Liver (tissue), 9 donors: ENCODE measurements around the gene SCUBE1. TPM values are rescaled to one million over a fixed set of nuclear protein-coding genes. Genes with fewer than 3 reads are reported as not detected.

ENCODE experiments used
- DNase-seq: peaks from one replicate; pipeline ENCODE4 v3.0.0-alpha.2; 2017; ENCODE audit warnings: low spot score
- H3K27ac ChIP-seq, 2 donors: one replicate each; pipeline ENCODE4 v1.7.0; 2013; ENCODE audit warnings: inconsistent platforms in 2 of 2, low read length in 2 of 2, control low read depth in 1 of 2, low read depth in 1 of 2, mild to moderate bottlenecking in 1 of 2
- H3K27me3 ChIP-seq, 4 donors: one replicate each; pipeline versions ENCODE4 v1.6.1 to v1.7.0; 2013; ENCODE audit warnings: low read length in 3 of 4, inconsistent platforms in 1 of 4, mild to moderate bottlenecking in 1 of 4, moderate library complexity in 1 of 4; ENCODE audit not compliant: control insufficient read depth in 4 of 4, insufficient read depth in 4 of 4
- H3K36me3 ChIP-seq, 4 donors: one replicate each; pipeline versions ENCODE4 v1.6.1 to v1.7.0; 2013; ENCODE audit warnings: low read length in 3 of 4, mild to moderate bottlenecking in 3 of 4, low read depth in 1 of 4, moderate library complexity in 1 of 4; ENCODE audit not compliant: control insufficient read depth in 4 of 4, insufficient read depth in 3 of 4
- H3K4me1 ChIP-seq, 4 donors: one replicate each; pipeline versions ENCODE4 v1.6.1 to v1.7.0; 2013; ENCODE audit warnings: low read length in 3 of 4, mild to moderate bottlenecking in 3 of 4, moderate library complexity in 1 of 4; ENCODE audit not compliant: control insufficient read depth in 4 of 4, insufficient read depth in 4 of 4
- H3K4me3 ChIP-seq, 3 donors: one replicate each; pipeline versions ENCODE4 v1.6.1 to v1.7.0; 2013; ENCODE audit warnings: low read length in 3 of 3, control low read depth in 1 of 3, low read depth in 1 of 3, mild to moderate bottlenecking in 1 of 3
- H3K9ac ChIP-seq, 2 donors: one replicate each; pipeline ENCODE4 v1.7.0; 2013; ENCODE audit warnings: low read length in 2 of 2, mild to moderate bottlenecking in 2 of 2, moderate library complexity in 2 of 2, control low read depth in 1 of 2, low read depth in 1 of 2
- H3K9me3 ChIP-seq, 4 donors: one replicate each; pipeline versions ENCODE4 v1.6.1 to v1.7.0; 2013; ENCODE audit warnings: low read length in 3 of 4; ENCODE audit not compliant: control insufficient read depth in 4 of 4
- ATF3 ChIP-seq: IDR thresholded peaks from 2 replicates; pipeline ENCODE4 v1.6.1; 2016; ENCODE audit warnings: antibody characterized with exemption
- CTCF ChIP-seq: fragments of 150-350 bp; IDR thresholded peaks from 2 replicates; pipeline ENCODE4 v1.5.1; 2017; ENCODE audit warnings: improper control_type of control experiment, low read depth, low read length; ENCODE audit not compliant: missing input control
- EGR1 ChIP-seq, 2 donors: IDR thresholded peaks; 2 replicates each; pipeline ENCODE4 v1.6.1; 2016 to 2018; ENCODE audit warnings: antibody characterized with exemption in 2 of 2, low read depth in 2 of 2
- FOXA1 ChIP-seq: IDR thresholded peaks from 2 replicates; pipeline ENCODE4 v1.6.1; 2016; ENCODE audit warnings: antibody characterized with exemption
- GABPA ChIP-seq, 2 donors: IDR thresholded peaks in 1 of 2; conservative IDR thresholded peaks in 1 of 2; 2 replicates each; pipeline ENCODE4 v1.6.1; 2016; ENCODE audit warnings: antibody characterized with exemption in 2 of 2, mild to moderate bottlenecking in 1 of 2, moderate library complexity in 1 of 2
- HNF4G ChIP-seq: IDR thresholded peaks from 2 replicates; pipeline ENCODE4 v1.6.1; 2016; ENCODE audit warnings: antibody characterized with exemption
- JUND ChIP-seq, 2 donors: IDR thresholded peaks; 2 replicates each; pipeline ENCODE4 v1.6.1; 2016; ENCODE audit warnings: antibody characterized with exemption in 2 of 2
- NR2F2 ChIP-seq: IDR thresholded peaks from 2 replicates; pipeline ENCODE4 v1.6.1; 2016; ENCODE audit warnings: antibody characterized with exemption
- REST ChIP-seq: IDR thresholded peaks from 2 replicates; pipeline ENCODE4 v1.6.1; 2016; ENCODE audit warnings: antibody characterized with exemption, mild to moderate bottlenecking
- SP1 ChIP-seq: IDR thresholded peaks from 2 replicates; pipeline ENCODE4 v1.6.1; 2018; ENCODE audit warnings: antibody characterized with exemption, mild to moderate bottlenecking
- TAF1 ChIP-seq: conservative IDR thresholded peaks from 2 replicates; pipeline ENCODE4 v1.6.1; 2016; ENCODE audit warnings: antibody characterized with exemption, mild to moderate bottlenecking
- YY1 ChIP-seq: IDR thresholded peaks from 2 replicates; pipeline ENCODE4 v1.6.1; 2016; ENCODE audit warnings: antibody characterized with exemption, mild to moderate bottlenecking
- WGBS: extraction: QIAGEN DNeasy Blood & Tissue Kit; methylation state at CpG from one replicate; pipeline ENCODE4 v1.1.7; 2013; 5-methylcytosine and 5-hydroxymethylcytosine counted together
- polyA plus RNA-seq, 2 donors: library from polyadenylated mRNA; stranded (reverse) in 1 of 2; unstranded in 1 of 2; fragments of 200-250 nt in 1 of 2; fragments of >200 nt in 1 of 2; fragmentation: Nextera tagmentation in 1 of 2; extraction: Ambion mirVana in 1 of 2; gene quantifications; one replicate each; pipeline versions ENCODE4 v1.2.1 to v1.2.3, GENCODE V29; 2013 to 2015
- total RNA-seq, 2 donors: library from RNA; depleted of rRNA; stranded (reverse); fragments of >200 nt; gene quantifications; one replicate each; pipeline ENCODE4 v1.2.3, GENCODE V29; 2014
- TF ChIP-seq, protein P1 (sequence below): IDR thresholded peaks from 2 replicates; pipeline ENCODE4 v1.6.1; 2016; ENCODE audit warnings: antibody characterized with exemption
- TF ChIP-seq, protein P2 (sequence below): IDR thresholded peaks from 2 replicates; pipeline ENCODE4 v1.6.1; 2016; ENCODE audit warnings: antibody characterized with exemption
- donor health status: healthy.
- donor health status: healthy.
- donor health status: healthy.
- donor health status: healthy.
- donor health status: healthy.

The SCUBE1 gene
- total and polyA plus RNA-seq, 4 donors: 0.07 to 0.46 (median 0.08) TPM; not detected in 1

DNA sequence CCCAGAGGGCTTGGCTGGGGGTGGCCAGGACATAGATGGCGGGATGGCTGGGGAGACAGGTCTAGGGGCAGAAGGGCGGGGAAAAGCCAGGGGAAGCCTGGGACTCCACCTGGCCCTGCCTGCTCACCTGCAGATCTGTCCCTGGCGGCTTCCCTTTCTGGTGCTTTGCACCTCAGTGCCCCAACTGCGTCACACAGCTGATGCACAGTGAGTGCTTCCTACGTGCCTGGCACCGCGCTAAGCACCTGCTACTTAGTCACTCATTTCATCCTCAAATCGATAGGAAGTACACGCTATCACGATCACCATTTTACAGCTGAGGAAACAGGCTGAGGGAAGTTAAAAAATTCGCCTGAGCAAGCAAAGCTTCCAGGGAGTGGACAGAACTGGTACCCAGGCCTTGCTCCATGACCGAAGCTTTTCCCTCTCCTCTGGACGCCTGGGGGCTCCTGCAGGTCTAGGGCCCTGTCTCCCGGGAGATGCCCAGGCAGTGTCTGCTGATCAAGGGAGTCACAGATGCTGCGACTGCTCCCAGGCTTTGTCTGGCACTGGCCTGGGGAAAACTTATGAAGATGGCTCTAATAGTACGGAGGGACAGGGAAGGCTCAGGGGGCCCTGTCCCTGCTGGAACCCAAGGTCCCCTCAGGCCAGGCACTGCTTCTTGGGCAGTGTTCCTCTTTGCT is 93.2 kb downstream of the SCUBE1 start:
- no peak for DNase-seq
- 92% methylated on average over 16 of the region's 16 CpGs for WGBS
- TF ChIP-seq EGR1 (IDR thresholded peaks at IDR 0.05; ENCODE audit: low read depth in 2 of 2): no peak
- TF ChIP-seq, protein P1, sequence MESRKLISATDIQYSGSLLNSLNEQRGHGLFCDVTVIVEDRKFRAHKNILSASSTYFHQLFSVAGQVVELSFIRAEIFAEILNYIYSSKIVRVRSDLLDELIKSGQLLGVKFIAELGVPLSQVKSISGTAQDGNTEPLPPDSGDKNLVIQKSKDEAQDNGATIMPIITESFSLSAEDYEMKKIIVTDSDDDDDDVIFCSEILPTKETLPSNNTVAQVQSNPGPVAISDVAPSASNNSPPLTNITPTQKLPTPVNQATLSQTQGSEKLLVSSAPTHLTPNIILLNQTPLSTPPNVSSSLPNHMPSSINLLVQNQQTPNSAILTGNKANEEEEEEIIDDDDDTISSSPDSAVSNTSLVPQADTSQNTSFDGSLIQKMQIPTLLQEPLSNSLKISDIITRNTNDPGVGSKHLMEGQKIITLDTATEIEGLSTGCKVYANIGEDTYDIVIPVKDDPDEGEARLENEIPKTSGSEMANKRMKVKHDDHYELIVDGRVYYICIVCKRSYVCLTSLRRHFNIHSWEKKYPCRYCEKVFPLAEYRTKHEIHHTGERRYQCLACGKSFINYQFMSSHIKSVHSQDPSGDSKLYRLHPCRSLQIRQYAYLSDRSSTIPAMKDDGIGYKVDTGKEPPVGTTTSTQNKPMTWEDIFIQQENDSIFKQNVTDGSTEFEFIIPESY: no peak
- TF ChIP-seq HNF4G: no peak
- TF ChIP-seq NR2F2: no peak
- no peak for TF ChIP-seq CTCF
- TF ChIP-seq, protein P2, sequence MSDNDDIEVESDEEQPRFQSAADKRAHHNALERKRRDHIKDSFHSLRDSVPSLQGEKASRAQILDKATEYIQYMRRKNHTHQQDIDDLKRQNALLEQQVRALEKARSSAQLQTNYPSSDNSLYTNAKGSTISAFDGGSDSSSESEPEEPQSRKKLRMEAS: no peak
- no peak for TF ChIP-seq SP1
- no peak for TF ChIP-seq FOXA1
- TF ChIP-seq ATF3: no peak
- no peak for TF ChIP-seq REST
- TF ChIP-seq GABPA (IDR thresholded peaks at IDR 0.05 in 1 of 2, conservative IDR thresholded peaks at IDR 0.05 in 1 of 2): no peak
- no peak for TF ChIP-seq JUND (IDR thresholded peaks at IDR 0.05)
- TF ChIP-seq TAF1: no peak
- no peak for TF ChIP-seq YY1
- no peaks in the 10 kb centered on the region for H3K36me3 ChIP-seq
- no peaks in the 10 kb centered on the region for H3K9me3 ChIP-seq
- H3K27me3 ChIP-seq: no peaks in the 10 kb centered on the region
- H3K4me3 ChIP-seq: no peak overlapping the region
- no peak overlapping the region for H3K27ac ChIP-seq
- no peak overlapping the region for H3K9ac ChIP-seq
- H3K4me1 ChIP-seq: peaks cover 0 to 11% (median 2%) of the 10 kb centered on the region in 4 donors
